OCI-LY7 (cell line): ENCODE data around the gene SH3RF3.

ENCODE experiments used
- CTCF ChIP-seq: fragments of 200-600 bp; sonication (generic); conservative IDR thresholded peaks from 2 replicates; pipeline ENCODE4 v1.5.1; 2014; ENCODE audit warnings: mild to moderate bottlenecking, antibody characterized with exemption, low read length, moderate library complexity, mixed read lengths
- EZH2phosphoT487 ChIP-seq: fragments of 200-600 bp; sonication (generic); IDR thresholded peaks from 2 replicates; pipeline ENCODE4 v1.6.1; 2018; ENCODE audit warnings: low read depth, borderline replicate concordance, mild to moderate bottlenecking, mixed run types, antibody characterized with exemption, low read length, moderate library complexity, mixed read lengths

- TF ChIP-seq CTCF: no peak
- no peak for TF ChIP-seq EZH2phosphoT487
These were observed 292.1 kb downstream of the SH3RF3 start for GRCh38 chr2:109421101-109421500.
